ENCODE measurements around the gene CHST4. TPM values are rescaled to one million over a fixed set of nuclear protein-coding genes. Genes with fewer than 3 reads are reported as not detected.

The CHST4 gene
- total RNA-seq, 2 experiments from 2014 or later, result not detected

- Mint-ChIP-seq H3K27me3 (peaks cover 13% of the 10 kb centered on the region), H3K4me3 (no peak overlapping the region), H3K36me3 (ENCODE audit: low read depth) (no peaks in the 10 kb centered on the region), H3K4me1 (ENCODE audit: low read depth) (no peaks in the 10 kb centered on the region), H3K9me3 (no peaks in the 10 kb centered on the region), H3K27ac (no peak overlapping the region)
- H3K27ac ChIP-seq (ENCODE audit: low read depth in 1 of 2, low read length in 2 of 2), result no peak overlapping the region
- no peak overlapping the region for H3K4me3 ChIP-seq (ENCODE audit: low read length)
- CTCF ChIA-PET, result no interaction called here
- intact Hi-C loops (cut with DNase I, micrococcal nuclease), result no loop called here
- H3K36me3 ChIP-seq (ENCODE audit: insufficient read depth, low read length), result no peaks in the 10 kb centered on the region
- no peaks in the 10 kb centered on the region for H3K9me3 ChIP-seq (ENCODE audit: control insufficient read depth in 1 of 2, insufficient read depth in 1 of 2, low read length in 2 of 2)
- ATAC-seq (ENCODE audit: poor library complexity) (no peak), DNase-seq (no peak)
- no peak for TF ChIP-seq CTCF (IDR thresholded peaks at IDR 0.05)
- no peaks in the 10 kb centered on the region for H3K4me1 ChIP-seq (ENCODE audit: insufficient read depth, low read length)
- H3K27me3 ChIP-seq (ENCODE audit: control insufficient read depth in 1 of 2, insufficient read depth in 2 of 2, low read length in 2 of 2), result peaks cover 0 to 4% of the 10 kb centered on the region in 2 experiments
- POLR2A ChIA-PET, result no interaction called here
Measured at GRCh38 chr16:71514476-71514875, 11.8 kb upstream of the CHST4 start.

- H3K4me3 ChIP-seq (ENCODE audit: low read length), result no peak overlapping the region
- Mint-ChIP-seq H3K4me3 (no peak overlapping the region), H3K36me3 (ENCODE audit: low read depth) (no peaks in the 10 kb centered on the region), H3K9me3 (no peaks in the 10 kb centered on the region), H3K27ac (no peak overlapping the region), H3K4me1 (ENCODE audit: low read depth) (no peaks in the 10 kb centered on the region), H3K27me3 (peaks cover 11% of the 10 kb centered on the region)
- peaks cover 0 to 4% of the 10 kb centered on the region in 2 experiments for H3K27me3 ChIP-seq (ENCODE audit: control insufficient read depth in 1 of 2, insufficient read depth in 2 of 2, low read length in 2 of 2)
- H3K27ac ChIP-seq (ENCODE audit: low read depth in 1 of 2, low read length in 2 of 2), result no peak overlapping the region
- DNase-seq (no peak), ATAC-seq (ENCODE audit: poor library complexity) (no peak)
- H3K36me3 ChIP-seq (ENCODE audit: insufficient read depth, low read length), result no peaks in the 10 kb centered on the region
- POLR2A ChIA-PET, result no interaction called here
- H3K4me1 ChIP-seq (ENCODE audit: insufficient read depth, low read length), result no peaks in the 10 kb centered on the region
- H3K9me3 ChIP-seq (ENCODE audit: control insufficient read depth in 1 of 2, insufficient read depth in 1 of 2, low read length in 2 of 2), result no peaks in the 10 kb centered on the region
- CTCF ChIA-PET, result no interaction called here
- intact Hi-C loops (cut with DNase I, micrococcal nuclease), result no loop called here
- no peak for TF ChIP-seq CTCF (IDR thresholded peaks at IDR 0.05)
Measured at GRCh38 chr16:71515026-71515425, 11.2 kb upstream of the CHST4 start.

- DNase-seq, result no peak
- H3K4me3 ChIP-seq (ENCODE audit: low read length), result no peak overlapping the region
- no peak for TF ChIP-seq CTCF (IDR thresholded peaks at IDR 0.05)
- CTCF ChIA-PET, result interaction anchor here (1.6 kb wide), 1 partner anchor 20 kb away, joined by 4 read pairs; no protein-coding TSS in a partner anchor
- no peak overlapping the region for H3K4me3 Mint-ChIP-seq
- H3K4me1 Mint-ChIP-seq (ENCODE audit: low read depth), result no peaks in the 10 kb centered on the region
- peaks cover 14% of the 10 kb centered on the region for H3K27me3 Mint-ChIP-seq
- H3K4me1 ChIP-seq (ENCODE audit: insufficient read depth, low read length), result no peaks in the 10 kb centered on the region
- no peaks in the 10 kb centered on the region for H3K9me3 ChIP-seq (ENCODE audit: control insufficient read depth in 1 of 2, insufficient read depth in 1 of 2, low read length in 2 of 2)
- no peak overlapping the region for H3K27ac ChIP-seq (ENCODE audit: low read depth in 1 of 2, low read length in 2 of 2)
- POLR2A ChIA-PET, result no interaction called here
- H3K9me3 Mint-ChIP-seq, result no peaks in the 10 kb centered on the region
- H3K27ac Mint-ChIP-seq, result no peak overlapping the region
- H3K27me3 ChIP-seq (ENCODE audit: control insufficient read depth in 1 of 2, insufficient read depth in 2 of 2, low read length in 2 of 2), result peaks cover 0 to 5% of the 10 kb centered on the region in 2 experiments
- no peak for ATAC-seq (ENCODE audit: poor library complexity)
- H3K36me3 ChIP-seq (ENCODE audit: insufficient read depth, low read length), result no peaks in the 10 kb centered on the region
- H3K36me3 Mint-ChIP-seq (ENCODE audit: low read depth), result no peaks in the 10 kb centered on the region
- intact Hi-C loops (cut with DNase I, micrococcal nuclease), result no loop called here
Measured at GRCh38 chr16:71520550-71520949, 5.7 kb upstream of the CHST4 start.

All from CD4-positive, alpha-beta T cell (primary cell).